Breast epithelium (tissue), 3 donors: ENCODE measurements around the gene ZMIZ1.

Source experiments
- CTCF ChIP-seq, 3 donors: fragments of 450-650 bp; IDR thresholded peaks; one replicate each; pipeline ENCODE4 v1.5.1; 2016 to 2017; ENCODE audit warnings: antibody characterized with exemption in 3 of 3, mild to moderate bottlenecking in 3 of 3, moderate library complexity in 3 of 3
- POLR2A ChIP-seq: fragments of 450-650 bp; IDR thresholded peaks from one replicate; pipeline ENCODE4 v1.6.1; 2016; ENCODE audit warnings: antibody characterized with exemption, mild to moderate bottlenecking, moderate library complexity

DNA sequence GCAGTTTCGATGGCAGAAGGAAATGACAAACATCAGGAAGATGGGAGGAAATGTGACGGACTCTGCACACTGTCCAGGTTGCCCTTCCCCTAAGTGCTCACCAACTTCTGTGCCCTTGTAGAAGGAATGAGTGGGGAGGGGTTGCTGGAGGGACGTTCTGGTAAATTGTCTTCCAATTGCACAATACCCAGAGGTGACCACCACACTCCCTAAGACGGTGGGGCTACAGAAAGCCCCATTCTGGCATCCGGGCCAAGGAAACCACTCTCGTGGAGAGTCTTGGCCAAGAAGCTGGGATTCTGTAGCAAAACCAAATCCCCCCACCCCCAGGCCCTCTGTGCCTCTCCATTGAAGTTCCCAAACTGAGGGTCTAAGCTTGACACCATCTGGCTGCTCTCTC, 37.1 kb downstream of the ZMIZ1 start:
- no peak for TF ChIP-seq CTCF (IDR thresholded peaks at IDR 0.05)
- TF ChIP-seq POLR2A, result no peak
